Esophagus squamous epithelium (tissue), 5 donors: ENCODE results near the gene BRMS1. TPM values are rescaled to one million over a fixed set of nuclear protein-coding genes. Genes with fewer than 3 reads are reported as not detected.

ENCODE experiments used
- DNase-seq: peaks from one replicate; lab custom pipeline; 2025; lab: John Stamatoyannopoulos, UW
- H3K27ac ChIP-seq, 4 donors: fragments of 200-600 bp; sonication (generic); one replicate each; pipeline ENCODE4 v1.5.1; 2016 to 2019; ENCODE audit warnings: mild to moderate bottlenecking in 1 of 4
- H3K27me3 ChIP-seq, 4 donors: fragments of 200-600 bp; sonication (generic); 1 replicate in 3 of 4; 2 replicates in 1 of 4; pipeline versions ENCODE4 v1.5.1 to v1.6.0; 2017 to 2021; ENCODE audit warnings: antibody characterized with exemption in 1 of 4
- H3K36me3 ChIP-seq, 3 donors: fragments of 200-600 bp; sonication (generic); one replicate each; pipeline ENCODE4 v1.5.1; 2016 to 2019
- H3K4me1 ChIP-seq, 3 donors: fragments of 200-600 bp; sonication (generic); one replicate each; pipeline ENCODE4 v1.5.1; 2017 to 2019
- H3K4me3 ChIP-seq, 4 donors: fragments of 200-600 bp; sonication (generic); 1 replicate in 3 of 4; 2 replicates in 1 of 4; pipeline ENCODE4 v1.5.1; 2016 to 2019; ENCODE audit warnings: mild to moderate bottlenecking in 2 of 4, moderate library complexity in 1 of 4
- H3K9me3 ChIP-seq, 3 donors: fragments of 200-600 bp; sonication (generic); one replicate each; pipeline ENCODE4 v1.5.1; 2016 to 2019
- CTCF ChIP-seq, 6 experiments: fragments of 450-650 bp in 4 of 6; fragments of 200-600 bp in 2 of 6; sonication (generic) in 2 of 6; IDR thresholded peaks; one replicate each; pipeline ENCODE4 v1.5.1; 2016 to 2019; ENCODE audit warnings: antibody characterized with exemption in 6 of 6, mild to moderate bottlenecking in 4 of 6, moderate library complexity in 4 of 6
- POLR2A ChIP-seq, 4 donors: fragments of 450-650 bp; IDR thresholded peaks; one replicate each; pipeline ENCODE4 v1.6.1; 2017; ENCODE audit warnings: antibody characterized with exemption in 4 of 4, mild to moderate bottlenecking in 4 of 4, moderate library complexity in 3 of 4
- WGBS, 2 donors: methylation state at CpG; one replicate each; pipeline ENCODE4 v1.1.5; 2018; 5-methylcytosine and 5-hydroxymethylcytosine counted together
- intact Hi-C: fragments of 100-400 bp; cut with DNase I; formaldehyde crosslinking; loops from one replicate; pipeline ENCODE4 v1.15.0; 2022
- total RNA-seq, 4 donors: library from RNA; depleted of rRNA; stranded (reverse); fragments of >200 nt; gene quantifications; one replicate each; pipeline ENCODE4 v1.1.0, GENCODE V29; 2016
- donor health status: DM: yes; HTN: yes; CAD: no.

Gene BRMS1
- total RNA-seq, 4 donors from 2014 or later = 43.8 to 65.5 (median 56.8) TPM

GRCh38 chr11:66291303-66291705 lies 53.6 kb downstream of the BRMS1 start:
- DNase-seq = no peak
- H3K27ac ChIP-seq = no peak overlapping the region
- WGBS, 2 donors = no CpG with 5 or more reads among the region's 16 CpGs

GRCh38 chr11:66290330-66290621 lies 54.6 kb downstream of the BRMS1 start:
- Histone ChIP-seq H3K36me3 (peaks cover 0 to 24% (median 0%) of the 10 kb centered on the region in 3 donors), H3K4me3 (no peak overlapping the region), H3K27ac (no peak overlapping the region), H3K27me3 (peaks cover 6 to 50% (median 10%) of the 10 kb centered on the region in 4 donors), H3K9me3 (no peaks in the 10 kb centered on the region), H3K4me1 (peaks cover 24 to 55% (median 26%) of the 10 kb centered on the region in 3 donors)
- TF ChIP-seq CTCF (IDR thresholded peaks at IDR 0.05) (no peak), POLR2A (IDR thresholded peaks at IDR 0.05) (no peak)
- WGBS, 2 donors = 100% methylated on average over 1 to 2 of the region's 2 CpGs
- DNase-seq = no peak
- intact Hi-C loops = no loop called here

More at GRCh38 chr11:66291303-66291705, 53.6 kb downstream of the BRMS1 start:
- peaks cover 24 to 50% (median 26%) of the 10 kb centered on the region in 3 donors for H3K4me1 ChIP-seq
- H3K9me3 ChIP-seq = no peaks in the 10 kb centered on the region
- peak overlapping the region in 2 of 4 donors; percentile 52 to 67 for H3K4me3 ChIP-seq
- no peak for TF ChIP-seq CTCF (IDR thresholded peaks at IDR 0.05)
- no peak for TF ChIP-seq POLR2A (IDR thresholded peaks at IDR 0.05)
- H3K27me3 ChIP-seq = peaks cover 6 to 60% (median 10%) of the 10 kb centered on the region in 4 donors
- H3K36me3 ChIP-seq = peaks cover 0 to 14% (median 0%) of the 10 kb centered on the region in 3 donors
- intact Hi-C loops = no loop called here

- H3K27ac ChIP-seq = peak overlapping the region; percentile 89 to 99 (median 96)
- H3K4me1 ChIP-seq = peaks cover 24 to 55% (median 26%) of the 10 kb centered on the region in 3 donors
- peak overlapping the region; percentile 60 to 99 (median 82) for H3K4me3 ChIP-seq
- no peaks in the 10 kb centered on the region for H3K9me3 ChIP-seq
- peaks cover 0 to 30% (median 3%) of the 10 kb centered on the region in 3 donors for H3K36me3 ChIP-seq
- H3K27me3 ChIP-seq = peaks cover 6 to 44% (median 10%) of the 10 kb centered on the region in 4 donors
- WGBS, 2 donors = 18 to 25% methylated on average over 15 to 16 of the region's 36 CpGs
- TF ChIP-seq POLR2A (IDR thresholded peaks at IDR 0.05) = no peak
- TF ChIP-seq CTCF (IDR thresholded peaks at IDR 0.05) = no peak
- intact Hi-C loops = loop anchor here (10.0 kb wide), 1 partner anchor 65 kb away; no protein-coding TSS in a partner anchor
- DNase-seq = no peak
These were observed 55.2 kb downstream of the BRMS1 start for GRCh38 chr11:66289548-66290329.

GRCh38 chr11:66288671-66289547 lies 56.0 kb downstream of the BRMS1 start, which contains the start of gene YIF1A:
Gene YIF1A, minus strand, starts transcription at chr11:66289143. Its CDS starts 158 bp downstream, at chr11:66288985.
- Histone ChIP-seq H3K36me3 (peaks cover 0 to 38% (median 3%) of the 10 kb centered on the region in 3 donors), H3K27ac (peak within 1 kb of the TSS; percentile 91 to 99 (median 96)), H3K4me3 (peak within 1 kb of the TSS; percentile 60 to 99 (median 82)), H3K27me3 (peaks cover 6 to 36% (median 10%) of the 10 kb centered on the region in 4 donors), H3K4me1 (peaks cover 24 to 55% (median 26%) of the 10 kb centered on the region in 3 donors), H3K9me3 (no peaks in the 10 kb centered on the region)
- TF ChIP-seq CTCF (IDR thresholded peaks at IDR 0.05) (peak in 1 of 6 experiments; percentile 9), POLR2A (IDR thresholded peaks at IDR 0.05) (peak in 3 of 4 donors; percentile 91 to 95 (median 92))
- intact Hi-C loops = loop anchor here (10.0 kb wide), 1 partner anchor 64 kb away; no protein-coding TSS in a partner anchor
- WGBS, 2 donors = 0% methylated on average over 2 to 6 of the region's 87 CpGs
- peak; percentile 96 for DNase-seq
